Activated naive CD4-positive, alpha-beta T cell treated with anti-CD3 and anti-CD28 coated beads, Interleukin-2, amount 10 ng/mL, durations not matched to agents 7 days and 5 days (primary cell): ENCODE measurements around the gene ADAT3.
"Not testable (repeated sequence)": the region's sequence is repeated elsewhere in the genome, so short reads cannot be mapped to it uniquely, and the experiment has no call there.

Experiments
- CTCF ChIA-PET: fragments of 350-600 bp; sonication (Branson Sonifier 250); formaldehyde crosslinking; loops from one replicate; lab custom pipeline; 2021; ENCODE audit warnings: antibody characterized with exemption; lab: Charles Lee
- DNase-seq: peaks from one replicate; pipeline ENCODE4 v3.0.0-alpha.2; 2020
- H3K27ac Mint-ChIP-seq: one replicate; pipeline ENCODE4 v1.8.0; 2021; ENCODE audit warnings: mild to moderate bottlenecking, moderate library complexity, mixed read lengths
- H3K27me3 Mint-ChIP-seq: one replicate; pipeline ENCODE4 v1.8.0; 2021; ENCODE audit warnings: mild to moderate bottlenecking, mixed read lengths
- H3K36me3 Mint-ChIP-seq: one replicate; pipeline ENCODE4 v1.8.0; 2021; ENCODE audit warnings: mixed read lengths
- H3K4me1 Mint-ChIP-seq: one replicate; pipeline ENCODE4 v1.8.0; 2021; ENCODE audit warnings: mixed read lengths
- H3K4me3 Mint-ChIP-seq: one replicate; pipeline ENCODE4 v1.8.0; 2021; ENCODE audit warnings: mild to moderate bottlenecking, moderate library complexity, mixed read lengths
- H3K9me3 Mint-ChIP-seq: one replicate; pipeline ENCODE4 v1.8.0; 2021; ENCODE audit warnings: mixed read lengths

Gene ADAT3

DNA sequence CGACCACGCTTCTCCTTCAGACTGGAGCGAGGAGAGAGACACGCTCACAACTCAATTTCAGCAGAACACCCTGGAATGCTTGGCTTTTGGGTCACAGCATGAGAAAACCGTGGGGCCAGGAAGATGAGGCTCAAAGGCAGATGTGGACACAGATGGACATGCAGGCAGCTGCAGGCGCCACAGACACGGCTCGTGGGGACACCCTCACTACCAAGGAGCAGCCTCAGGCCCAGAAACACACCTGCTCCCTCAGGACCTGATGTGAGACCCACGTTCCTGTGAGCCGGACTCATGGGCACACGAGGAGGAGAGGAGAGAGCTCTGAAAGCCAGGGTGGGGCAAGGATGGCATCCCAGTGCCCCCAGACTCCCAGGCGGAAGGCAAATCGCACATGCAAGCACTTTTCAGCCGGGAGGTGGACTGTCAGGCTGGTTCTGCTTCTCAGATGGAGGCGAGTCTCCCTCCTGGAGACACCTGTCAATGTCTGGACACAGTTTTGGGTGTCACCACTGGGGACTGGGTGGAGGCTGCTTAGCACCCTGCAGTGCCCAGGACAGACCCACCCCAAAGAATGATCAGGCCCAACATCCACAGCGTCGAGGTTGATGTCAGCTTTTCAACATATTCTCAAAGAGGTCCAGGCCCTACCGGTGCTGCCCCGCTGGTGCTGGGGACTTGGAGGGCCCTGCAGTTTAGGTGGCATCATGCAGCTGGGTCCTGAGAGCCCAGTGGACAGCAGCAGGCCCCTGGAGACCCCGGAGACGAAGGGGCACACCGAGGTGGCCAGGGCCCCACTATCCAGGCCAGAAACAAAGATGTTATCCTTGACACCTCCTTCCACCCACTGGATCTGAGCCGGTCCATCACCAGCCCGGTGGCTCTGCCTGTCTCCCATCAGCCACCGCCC lies 22.2 kb upstream of the ADAT3 start:
- CTCF ChIA-PET = interaction anchor here (0.6 to 1.6 kb wide), 3 partner anchors 12 to 30 kb away, joined by 3 to 5 read pairs (median 4); no protein-coding TSS in a partner anchor
- DNase-seq = no peak

DNA sequence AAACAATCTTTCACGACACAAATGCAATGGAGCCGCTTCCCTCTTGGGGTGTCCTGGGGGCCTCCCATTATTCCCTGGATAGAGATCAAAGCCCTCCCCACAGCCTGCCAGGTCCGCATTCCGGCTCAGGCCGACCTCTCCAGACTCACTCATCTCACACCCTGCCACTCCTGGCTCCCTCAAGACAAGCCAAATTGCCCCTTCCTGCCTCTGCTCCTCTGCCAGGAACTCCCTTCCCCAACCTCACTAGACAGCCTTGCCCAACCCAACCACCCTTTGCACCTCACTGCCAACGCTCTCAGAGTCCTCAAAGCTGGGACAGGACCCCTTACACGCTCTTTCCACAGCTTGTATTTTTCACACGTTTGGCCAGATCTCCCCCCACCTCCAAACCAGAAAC lies 21.4 kb upstream of the ADAT3 start:
- Mint-ChIP-seq H3K27me3 (no peaks in the 10 kb centered on the region), H3K4me3 (peak overlapping the region; percentile 90), H3K36me3 (peaks cover 35% of the 10 kb centered on the region), H3K9me3 (no peaks in the 10 kb centered on the region), H3K27ac (peak overlapping the region; percentile 90), H3K4me1 (peaks cover 48% of the 10 kb centered on the region)
- CTCF ChIA-PET = interaction anchor here (1.6 kb wide), 1 partner anchor 19 kb away, joined by 5 read pairs; no protein-coding TSS in a partner anchor
- DNase-seq = no peak

More for the DNA sequence above, 22.2 kb upstream of the ADAT3 start:
- Mint-ChIP-seq H3K27ac (peak overlapping the region; percentile 90), H3K27me3 (no peaks in the 10 kb centered on the region), H3K4me1 (peaks cover 49% of the 10 kb centered on the region), H3K4me3 (peak overlapping the region; percentile 90), H3K9me3 (no peaks in the 10 kb centered on the region), H3K36me3 (peaks cover 37% of the 10 kb centered on the region)

DNA sequence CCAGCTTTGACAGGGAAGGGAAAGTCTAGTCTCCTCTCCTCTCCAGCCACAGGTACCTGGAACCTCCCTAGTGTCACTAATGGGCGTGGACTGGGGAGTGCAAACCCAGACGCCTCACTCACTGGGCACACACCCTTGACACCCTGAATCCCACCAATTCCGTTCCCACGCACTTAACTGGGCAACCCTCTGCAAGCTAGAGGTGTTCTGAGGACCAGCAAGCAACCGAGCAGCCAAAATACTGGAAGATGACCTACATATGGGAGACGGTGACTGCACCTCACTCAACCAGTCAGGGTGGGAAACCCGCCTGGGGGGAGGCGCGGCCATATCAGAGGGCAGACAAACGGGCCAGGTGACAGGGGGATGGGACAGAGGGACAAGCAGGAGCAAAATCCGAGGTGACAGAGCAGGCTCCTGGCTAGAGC lies 20.9 kb upstream of the ADAT3 start:
- Mint-ChIP-seq H3K4me3 (peak overlapping the region; percentile 90), H3K9me3 (no peaks in the 10 kb centered on the region), H3K36me3 (peaks cover 35% of the 10 kb centered on the region), H3K27me3 (no peaks in the 10 kb centered on the region), H3K27ac (peak overlapping the region; percentile 90), H3K4me1 (peaks cover 48% of the 10 kb centered on the region)
- peak; percentile 61 for DNase-seq
- CTCF ChIA-PET = interaction anchor here (0.9 kb wide), 1 partner anchor 8 kb away, joined by 3 read pairs; no protein-coding TSS in a partner anchor

DNA sequence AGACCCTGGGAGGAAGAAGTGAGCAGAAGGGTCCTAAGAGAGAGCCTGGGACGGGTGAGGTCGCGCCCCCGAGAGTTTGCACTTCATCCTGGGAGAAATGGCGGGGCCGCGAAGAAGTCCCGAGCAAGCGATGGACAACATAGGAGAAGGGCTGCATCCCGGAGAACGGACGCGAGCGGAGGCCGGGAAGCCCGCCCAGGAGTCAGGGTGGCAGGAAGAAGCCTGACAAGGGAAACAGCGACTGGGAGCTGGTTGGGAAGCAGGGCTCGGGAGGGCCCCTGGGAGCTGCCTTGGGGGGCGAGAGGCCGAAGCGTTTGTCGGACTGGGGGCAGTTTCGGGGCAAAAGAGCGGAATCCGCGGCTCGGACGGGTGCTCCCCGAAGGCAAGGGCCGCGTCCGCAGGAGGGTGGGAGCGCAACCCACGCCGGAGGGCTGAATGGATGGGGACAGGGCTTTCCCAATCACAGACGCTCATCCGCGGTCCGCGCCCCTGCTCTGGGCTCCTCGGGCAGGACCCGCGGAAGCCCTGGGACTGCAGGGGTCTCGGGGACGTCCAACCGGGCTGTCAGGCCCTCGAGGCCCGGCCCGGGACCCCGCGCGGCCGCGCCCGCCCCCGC lies 20.4 kb upstream of the ADAT3 start:
- CTCF ChIA-PET = interaction anchor here (0.9 to 1.0 kb wide), 2 partner anchors 9 to 20 kb away, joined by 3 read pairs; no protein-coding TSS in a partner anchor
- Mint-ChIP-seq H3K36me3 (peaks cover 34% of the 10 kb centered on the region), H3K9me3 (no peaks in the 10 kb centered on the region), H3K27me3 (no peaks in the 10 kb centered on the region), H3K4me1 (peaks cover 48% of the 10 kb centered on the region), H3K27ac (peak overlapping the region; percentile 90), H3K4me3 (peak overlapping the region; percentile 90)
- DNase-seq = no peak

DNA sequence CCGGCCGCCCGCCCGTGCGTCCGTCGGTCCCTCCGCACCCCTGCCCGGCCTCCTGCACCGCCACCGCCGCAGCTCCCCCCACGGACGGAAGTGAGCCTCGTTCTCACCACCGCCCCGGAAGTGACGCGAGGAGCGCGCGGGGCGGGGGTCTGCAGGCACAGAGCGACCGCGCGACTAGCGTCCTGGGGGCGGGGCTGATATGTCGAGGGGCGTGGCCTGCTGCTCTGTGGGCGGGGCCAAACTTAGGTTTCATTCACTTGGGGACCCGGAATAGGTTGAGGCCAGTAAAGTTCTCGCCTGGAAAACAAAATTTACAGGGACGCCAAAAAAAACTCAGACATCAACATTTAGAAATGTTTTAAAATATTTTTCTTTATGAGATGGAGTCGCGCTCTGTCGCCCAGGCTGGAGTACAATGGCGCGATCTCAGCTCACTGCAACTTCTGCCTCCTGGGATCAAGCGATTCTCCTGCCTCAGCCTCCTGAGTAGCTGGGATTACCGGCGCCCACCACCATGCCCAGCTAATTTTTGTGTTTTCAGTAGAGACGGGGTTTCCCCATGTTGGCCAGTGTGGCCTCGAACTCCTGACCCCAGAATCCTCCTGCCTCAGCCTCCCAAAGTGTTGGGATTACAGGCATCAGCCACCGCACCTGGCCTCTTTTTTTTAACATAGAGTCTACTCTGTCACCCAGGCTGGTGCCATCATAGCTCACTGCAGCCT lies 19.6 kb upstream of the ADAT3 start, which contains the start of gene ABHD17A:
Gene ABHD17A (minus strand): TSS at position 99 of the 722 bp plus-strand sequence. CDS start 3,930 bp downstream, outside the sequence.
- H3K27me3 Mint-ChIP-seq, H3K9me3 Mint-ChIP-seq: not testable (repeated sequence)
- CTCF ChIA-PET = interaction anchor here (0.9 to 1.0 kb wide), 2 partner anchors 9 to 21 kb away, joined by 3 read pairs; no protein-coding TSS in a partner anchor
- DNase-seq = peak; percentile 96
- H3K36me3 Mint-ChIP-seq = peaks cover 30% of the 10 kb centered on the region
- H3K27ac Mint-ChIP-seq = peak within 1 kb of the TSS; percentile 90
- peaks cover 48% of the 10 kb centered on the region for H3K4me1 Mint-ChIP-seq
- peak within 1 kb of the TSS; percentile 90 for H3K4me3 Mint-ChIP-seq

DNA sequence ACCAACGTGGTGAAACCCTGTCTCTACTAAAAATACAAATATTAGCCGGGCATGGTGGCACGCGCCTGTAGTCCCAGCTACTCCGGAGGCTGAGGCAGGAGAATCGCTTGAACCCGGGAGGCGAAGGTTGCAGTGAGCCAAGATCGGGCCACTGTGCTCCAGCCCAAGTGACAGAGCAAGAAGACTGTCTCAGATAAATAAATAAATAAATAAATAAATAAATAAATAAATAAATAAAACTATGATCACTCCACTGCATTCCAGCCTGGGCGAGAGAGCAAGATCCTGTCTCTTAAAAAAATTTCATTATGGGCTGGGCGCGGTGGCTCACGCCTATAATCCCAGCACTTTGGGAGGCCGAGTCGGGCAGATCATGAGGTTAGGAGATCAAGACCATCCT lies 18.8 kb upstream of the ADAT3 start:
- H3K27ac Mint-ChIP-seq, H3K27me3 Mint-ChIP-seq, H3K9me3 Mint-ChIP-seq, H3K4me3 Mint-ChIP-seq, DNase-seq: not testable (repeated sequence)
- H3K4me1 Mint-ChIP-seq = peaks cover 44% of the 10 kb centered on the region
- peaks cover 29% of the 10 kb centered on the region for H3K36me3 Mint-ChIP-seq
- CTCF ChIA-PET = interaction anchor here (0.9 kb wide), 1 partner anchor 37 kb away, joined by 3 read pairs; no protein-coding TSS in a partner anchor

DNA sequence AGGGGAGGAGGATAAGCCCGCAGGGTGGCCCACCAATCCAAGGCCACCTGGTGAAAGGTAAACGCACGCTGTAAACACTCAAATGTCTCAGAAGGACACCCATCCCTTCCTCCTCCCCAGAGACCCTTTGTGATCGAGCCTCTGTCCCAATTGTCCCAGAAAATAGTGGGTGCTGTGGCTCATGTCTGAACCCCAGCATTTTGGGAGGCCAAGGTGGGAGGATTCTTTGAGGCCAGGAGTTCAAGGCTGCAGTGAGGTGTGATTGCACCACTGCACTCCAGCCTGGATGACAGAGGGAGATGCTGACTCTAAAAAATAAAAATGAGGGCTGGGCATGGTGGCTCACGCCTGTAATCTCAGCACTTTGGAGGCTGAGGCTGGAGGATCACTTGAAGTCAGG lies 16.8 kb upstream of the ADAT3 start:
- CTCF ChIA-PET = no interaction called here
- H3K36me3 Mint-ChIP-seq = peaks cover 14% of the 10 kb centered on the region
- no peak for DNase-seq

DNA sequence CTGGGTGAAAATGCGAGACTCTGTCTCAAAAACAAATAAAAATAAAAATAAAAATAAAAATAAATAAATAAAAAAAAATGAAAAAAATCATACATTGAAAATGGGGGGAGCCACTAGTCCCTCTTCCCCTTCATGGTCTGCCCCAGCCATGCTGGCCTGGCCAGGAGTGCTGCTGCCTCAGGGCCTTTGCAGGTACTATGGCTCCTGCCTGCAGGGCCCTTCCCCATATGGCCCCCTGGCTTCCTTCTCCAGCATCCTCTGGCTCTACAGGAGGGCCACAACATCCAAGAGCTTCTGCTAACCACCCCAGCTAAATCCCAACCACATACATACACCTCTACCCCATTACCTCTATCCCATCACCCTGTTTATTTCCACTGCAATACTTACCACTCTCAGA lies 15.3 kb upstream of the ADAT3 start:
- peaks cover 35% of the 10 kb centered on the region for H3K4me1 Mint-ChIP-seq
- H3K36me3 Mint-ChIP-seq = peaks cover 2% of the 10 kb centered on the region
- no peaks in the 10 kb centered on the region for H3K9me3 Mint-ChIP-seq
- no peaks in the 10 kb centered on the region for H3K27me3 Mint-ChIP-seq
- no peak overlapping the region for H3K27ac Mint-ChIP-seq
- CTCF ChIA-PET = no interaction called here
- no peak overlapping the region for H3K4me3 Mint-ChIP-seq
- DNase-seq = no peak

More for the DNA sequence above, 16.8 kb upstream of the ADAT3 start:
- no peaks in the 10 kb centered on the region for H3K27me3 Mint-ChIP-seq
- no peak overlapping the region for H3K27ac Mint-ChIP-seq
- peaks cover 30% of the 10 kb centered on the region for H3K4me1 Mint-ChIP-seq
- no peaks in the 10 kb centered on the region for H3K9me3 Mint-ChIP-seq
- H3K4me3 Mint-ChIP-seq = no peak overlapping the region

DNA sequence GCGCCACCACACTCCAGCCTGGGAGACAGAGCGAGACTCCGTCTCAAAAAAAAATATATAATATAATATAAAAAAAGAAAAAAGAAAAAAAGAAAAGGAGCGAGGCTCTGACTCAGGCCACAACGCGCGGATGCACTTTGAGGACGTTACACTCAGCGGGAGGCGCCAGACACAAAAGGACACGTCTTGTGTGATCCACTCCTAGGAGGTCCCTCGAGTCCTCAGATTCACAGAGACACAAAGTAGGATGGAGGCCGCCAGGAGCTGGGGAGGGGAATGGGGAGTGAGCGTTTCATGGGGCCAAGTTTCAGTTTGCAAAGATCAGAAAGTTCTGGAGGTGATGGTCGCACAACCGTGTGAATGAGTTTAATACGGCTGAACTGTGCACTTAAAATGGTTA lies 11.4 kb upstream of the ADAT3 start:
- no peak for DNase-seq
- Mint-ChIP-seq H3K4me3 (no peak overlapping the region), H3K27ac (peak overlapping the region; percentile 82), H3K9me3 (no peaks in the 10 kb centered on the region), H3K4me1 (peaks cover 53% of the 10 kb centered on the region), H3K36me3 (peaks cover 2% of the 10 kb centered on the region), H3K27me3 (no peaks in the 10 kb centered on the region)
- CTCF ChIA-PET = no interaction called here

DNA sequence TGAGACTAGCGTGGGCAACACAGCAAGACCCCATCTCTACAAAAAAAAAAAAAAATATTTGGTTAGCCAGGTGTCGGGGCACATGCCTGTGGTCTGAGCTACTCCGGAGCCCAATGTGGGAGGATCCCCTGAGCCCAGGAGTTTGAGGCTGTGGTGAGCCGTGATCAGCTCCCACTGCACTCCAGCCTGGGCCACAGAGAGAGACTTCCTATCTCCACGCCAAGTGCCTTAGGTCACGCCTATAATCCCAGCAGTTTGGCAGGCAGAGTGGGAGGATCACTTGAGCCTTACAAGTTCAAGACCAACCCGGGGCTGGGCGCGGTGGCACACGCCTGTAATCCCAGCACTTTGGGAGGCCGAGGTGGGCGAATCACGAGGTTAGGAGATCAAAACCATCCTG lies 8.7 kb upstream of the ADAT3 start:
- Mint-ChIP-seq H3K4me1 (peaks cover 51% of the 10 kb centered on the region), H3K27ac (peak overlapping the region; percentile 98), H3K27me3 (no peaks in the 10 kb centered on the region), H3K4me3 (peak overlapping the region; percentile 79), H3K9me3 (no peaks in the 10 kb centered on the region), H3K36me3 (peaks cover 2% of the 10 kb centered on the region)
- CTCF ChIA-PET = interaction anchor here (0.6 to 3.9 kb wide), 4 partner anchors 27 to 156 kb away, joined by 3 to 21 read pairs (median 7); no protein-coding TSS in a partner anchor
- no peak for DNase-seq

DNA sequence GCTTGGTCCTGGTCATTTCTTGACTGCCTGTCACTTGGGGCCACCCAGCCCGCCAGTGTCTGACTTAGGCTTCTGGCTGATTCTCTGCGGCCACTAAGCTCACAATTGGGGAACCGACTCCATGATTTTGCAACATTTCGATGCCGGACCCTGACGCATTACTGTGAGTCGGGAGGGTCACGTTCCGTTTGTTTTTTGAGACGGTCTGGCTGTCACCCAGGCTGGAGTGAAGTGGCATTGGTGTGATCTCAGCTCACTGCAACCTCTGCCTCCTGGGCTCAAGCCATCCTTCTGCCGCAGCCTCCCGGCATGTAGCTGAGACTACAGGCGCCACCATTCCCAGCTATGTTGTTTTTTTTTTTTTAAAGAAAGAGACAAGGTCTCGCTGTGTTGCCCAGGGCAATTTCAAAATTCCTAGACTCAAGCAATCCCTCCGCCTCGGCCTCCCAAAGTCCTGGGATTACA lies 3.2 kb upstream of the ADAT3 start:
- peak overlapping the region; percentile 14 for H3K27ac Mint-ChIP-seq
- H3K4me3 Mint-ChIP-seq = no peak overlapping the region
- DNase-seq = no peak
- no peaks in the 10 kb centered on the region for H3K27me3 Mint-ChIP-seq
- H3K36me3 Mint-ChIP-seq = peaks cover 5% of the 10 kb centered on the region
- H3K9me3 Mint-ChIP-seq = no peaks in the 10 kb centered on the region
- CTCF ChIA-PET = no interaction called here
- H3K4me1 Mint-ChIP-seq = peaks cover 59% of the 10 kb centered on the region

DNA sequence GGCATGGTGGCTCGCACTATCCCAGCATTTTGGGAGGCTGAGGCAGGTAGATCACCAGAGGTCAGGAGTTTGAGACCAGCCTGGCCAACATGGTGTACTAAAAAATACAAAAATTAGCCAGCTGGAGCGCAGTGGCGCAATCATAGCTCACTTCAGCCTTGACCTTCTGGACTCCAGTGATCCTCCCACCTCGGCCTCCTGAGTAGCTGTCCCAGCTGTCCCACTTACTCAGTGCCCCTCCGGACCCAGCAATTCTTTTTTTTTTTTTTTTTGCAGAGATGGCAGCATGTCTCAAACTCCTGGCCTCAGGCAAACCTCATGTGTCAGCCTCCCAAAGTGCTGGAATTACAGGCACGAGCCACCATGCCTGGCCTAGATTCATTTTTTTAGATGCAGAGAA lies 2.3 kb upstream of the ADAT3 start:
- Mint-ChIP-seq H3K27ac (peak overlapping the region; percentile 91), H3K9me3 (no peaks in the 10 kb centered on the region), H3K27me3 (no peaks in the 10 kb centered on the region), H3K4me3 (peak overlapping the region; percentile 56), H3K4me1 (peaks cover 54% of the 10 kb centered on the region), H3K36me3 (peaks cover 6% of the 10 kb centered on the region)
- no peak for DNase-seq
- CTCF ChIA-PET = interaction anchor here (1.1 kb wide), 1 partner anchor 39 kb away, joined by 4 read pairs; no protein-coding TSS in a partner anchor

DNA sequence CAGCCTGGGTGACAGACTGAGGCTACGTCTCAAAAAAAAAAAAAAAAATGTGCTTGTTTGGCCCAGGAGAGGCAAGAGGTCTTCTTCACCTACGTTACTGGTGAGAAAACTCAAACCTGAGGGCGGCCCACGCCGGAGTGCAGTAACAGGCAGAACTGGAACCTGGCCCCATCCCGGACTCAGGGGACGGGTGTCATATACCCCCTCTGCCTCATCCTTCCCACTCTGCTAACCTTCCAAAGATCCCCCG lies 414 bp upstream of the ADAT3 start:
- CTCF ChIA-PET = interaction anchor here (1.0 kb wide), 1 partner anchor 18 kb away, joined by 3 read pairs; no protein-coding TSS in a partner anchor
- Mint-ChIP-seq H3K27ac (peak overlapping the region; percentile 91), H3K4me1 (peaks cover 62% of the 10 kb centered on the region), H3K4me3 (peak overlapping the region; percentile 85), H3K9me3 (no peaks in the 10 kb centered on the region), H3K27me3 (no peaks in the 10 kb centered on the region), H3K36me3 (peaks cover 9% of the 10 kb centered on the region)
- DNase-seq = no peak
